Panc1 (cell line): Measurements from ENCODE around the gene SUSD6. TPM values are rescaled to one million over a fixed set of nuclear protein-coding genes. Genes with fewer than 3 reads are reported as not detected.

Source experiments
- ATAC-seq: fragments of 200-7000 bp; cut with Tn5 transposase; 2 replicates; pipeline ENCODE4 v1.9.1; 2020; ENCODE audit warnings: mild to moderate bottlenecking, moderate library complexity
- BruUV-seq: library from RNA; stranded (reverse); fragments of 400-500 nt; replicated peaks from 2 replicates; lab custom pipeline; 2021; lab: Mats Ljungman, UMichigan
- CTCF ChIA-PET: fragments of 300-600 bp; sonication (Branson Sonifier 250); formaldehyde crosslinking; loops from one replicate; lab custom pipeline; 2022; ENCODE audit warnings: antibody characterized with exemption; lab: Charles Lee
- POLR2A ChIA-PET: fragments of 300-600 bp; sonication (Branson Sonifier 250); formaldehyde crosslinking; loops from one replicate; lab custom pipeline; 2022; ENCODE audit warnings: antibody characterized with exemption; lab: Charles Lee
- DNase-seq: peaks from one replicate; pipeline ENCODE4 v3.0.0-alpha.2; 2010; ENCODE audit warnings: low read depth, low spot score
- H3K27ac ChIP-seq: 2 replicates; pipeline ENCODE4 v1.5.1; 2011; ENCODE audit warnings: mild to moderate bottlenecking, low read length, inconsistent platforms
- H3K27me3 ChIP-seq: fragments of 200-500 bp; sonication (Bioruptor generic); 2 replicates; pipeline ENCODE4 v1.6.0; 2014; ENCODE audit warnings: low read length, inconsistent platforms; ENCODE audit not compliant: control insufficient read depth, insufficient read depth
- H3K36me3 ChIP-seq: fragments of 200-500 bp; sonication (Bioruptor generic); 2 replicates; pipeline ENCODE4 v1.5.1; 2014; ENCODE audit warnings: inconsistent platforms, mild to moderate bottlenecking, low read length, moderate library complexity; ENCODE audit not compliant: control insufficient read depth, insufficient read depth
- H3K4me1 ChIP-seq: 2 replicates; pipeline ENCODE4 v1.5.1; 2011; ENCODE audit warnings: inconsistent platforms, mild to moderate bottlenecking, low read length, moderate library complexity; ENCODE audit not compliant: control insufficient read depth, insufficient read depth
- H3K4me3 ChIP-seq, 2 experiments: 2 replicates each; pipeline ENCODE4 v1.5.1; 2011 to 2012; ENCODE audit warnings: low read depth in 2 of 2, low read length in 2 of 2, mild to moderate bottlenecking in 2 of 2, inconsistent platforms in 1 of 2, moderate library complexity in 1 of 2
- H3K9me3 ChIP-seq: fragments of 200-500 bp; sonication (Bioruptor generic); 2 replicates; pipeline ENCODE4 v1.5.1; 2014; ENCODE audit warnings: low read depth, mild to moderate bottlenecking, inconsistent platforms, low read length, moderate library complexity; ENCODE audit not compliant: control insufficient read depth, insufficient read depth
- CTCF ChIP-seq: fragments of 450-650 bp; IDR thresholded peaks from 2 replicates; pipeline ENCODE4 v1.5.1; 2017; ENCODE audit warnings: mild to moderate bottlenecking
- POLR2AphosphoS5 ChIP-seq: IDR thresholded peaks from 2 replicates; pipeline ENCODE4 v1.6.1; 2012; ENCODE audit warnings: mild to moderate bottlenecking, low read depth, low read length, moderate library complexity
- REST ChIP-seq, 2 experiments: IDR thresholded peaks; 2 replicates each; pipeline ENCODE4 v1.6.1; 2011 to 2012; ENCODE audit warnings: low read depth in 2 of 2, control low read depth in 1 of 2, low read length in 1 of 2, mild to moderate bottlenecking in 1 of 2, moderate library complexity in 1 of 2; ENCODE audit not compliant: insufficient read depth in 1 of 2
- SIN3A ChIP-seq: IDR thresholded peaks from 2 replicates; pipeline ENCODE4 v1.6.1; 2012; ENCODE audit warnings: low read depth, mild to moderate bottlenecking, low read length, moderate library complexity, borderline replicate concordance; ENCODE audit not compliant: insufficient read depth
- TCF7L2 ChIP-seq: IDR thresholded peaks from 2 replicates; pipeline ENCODE4 v1.6.1; 2011; ENCODE audit warnings: mild to moderate bottlenecking, low read depth, low read length, inconsistent platforms
- in situ Hi-C: cut with HindIII; loops from 2 replicates; pipeline ENCODE4 v1.10.0; 2016; ENCODE audit warnings: low sequenced_read_pairs, low pct_unique_long_range_greater_than_20kb
- intact Hi-C: fragments of 100-400 bp; cut with micrococcal nuclease; formaldehyde crosslinking; loops from one replicate; pipeline ENCODE4 v1.10.0; 2022; ENCODE audit not compliant: unreplicated experiment
- total RNA-seq: library from RNA; stranded (reverse); gene quantifications from one replicate; pipeline ENCODE4 v1.2.1, GENCODE V29; 2021; ENCODE audit not compliant: unreplicated experiment

The SUSD6 gene
- total RNA-seq, 1 experiment from 2014 or later: 10.9 TPM

GRCh38 chr14:69754487-69754886, 143.1 kb downstream of the SUSD6 start:
- in situ Hi-C loops (no loop called here), intact Hi-C loops (no loop called here)
- CTCF ChIA-PET: no interaction called here
- no peaks in the 10 kb centered on the region for H3K27me3 ChIP-seq
- no TSS peak for BruUV-seq
- H3K36me3 ChIP-seq: no peaks in the 10 kb centered on the region
- no peaks in the 10 kb centered on the region for H3K9me3 ChIP-seq
- POLR2A ChIA-PET: no interaction called here
- no peak for TF ChIP-seq REST (IDR thresholded peaks at IDR 0.05; ENCODE audit: insufficient read depth in 1 of 2, low read depth in 2 of 2, low read length in 1 of 2)
- no peak for TF ChIP-seq POLR2AphosphoS5
- no peak for TF ChIP-seq TCF7L2
- TF ChIP-seq SIN3A: no peak
- TF ChIP-seq CTCF: no peak
- ATAC-seq (no peak), DNase-seq (no peak)
- H3K4me1 ChIP-seq: no peaks in the 10 kb centered on the region
- H3K27ac ChIP-seq: no peak overlapping the region
- H3K4me3 ChIP-seq: no peak overlapping the region

GRCh38 chr14:69755296-69755695, 143.9 kb downstream of the SUSD6 start:
- in situ Hi-C loops: no loop called here
- CTCF ChIA-PET: no interaction called here
- no peak overlapping the region for H3K4me3 ChIP-seq
- no peak for ATAC-seq
- H3K36me3 ChIP-seq: no peaks in the 10 kb centered on the region
- no peaks in the 10 kb centered on the region for H3K4me1 ChIP-seq
- no peak for DNase-seq
- POLR2A ChIA-PET: no interaction called here
- intact Hi-C loops: no loop called here
- H3K27ac ChIP-seq: no peak overlapping the region
- H3K9me3 ChIP-seq: no peaks in the 10 kb centered on the region
- H3K27me3 ChIP-seq: no peaks in the 10 kb centered on the region
- no peak for TF ChIP-seq CTCF
- TF ChIP-seq SIN3A: no peak
- no peak for TF ChIP-seq TCF7L2
- no peak for TF ChIP-seq REST (IDR thresholded peaks at IDR 0.05; ENCODE audit: insufficient read depth in 1 of 2, low read depth in 2 of 2, low read length in 1 of 2)
- TF ChIP-seq POLR2AphosphoS5: no peak
- BruUV-seq: no TSS peak
